Measurements from ENCODE around the gene PGF. TPM values are rescaled to one million over a fixed set of nuclear protein-coding genes. Genes with fewer than 3 reads are reported as not detected.

Gene PGF
- total RNA-seq, 1 experiment from 2014 or later, result 22.0 TPM

- no peak for DNase-seq (ENCODE audit: low read depth, low spot score)
- in situ Hi-C loops (cut with HindIII; ENCODE audit: low pct_unique_long_range_greater_than_20kb, low sequenced_read_pairs), result no loop called here
These were observed 40.0 kb downstream of the PGF start for GRCh38 chr14:74915426-74915825.

GRCh38 chr14:74913986-74914573 is 41.3 kb downstream of the PGF start:
- in situ Hi-C loops (cut with HindIII; ENCODE audit: low pct_unique_long_range_greater_than_20kb, low sequenced_read_pairs), result no loop called here
- DNase-seq (ENCODE audit: low read depth, low spot score), result peak; percentile 83

DNA sequence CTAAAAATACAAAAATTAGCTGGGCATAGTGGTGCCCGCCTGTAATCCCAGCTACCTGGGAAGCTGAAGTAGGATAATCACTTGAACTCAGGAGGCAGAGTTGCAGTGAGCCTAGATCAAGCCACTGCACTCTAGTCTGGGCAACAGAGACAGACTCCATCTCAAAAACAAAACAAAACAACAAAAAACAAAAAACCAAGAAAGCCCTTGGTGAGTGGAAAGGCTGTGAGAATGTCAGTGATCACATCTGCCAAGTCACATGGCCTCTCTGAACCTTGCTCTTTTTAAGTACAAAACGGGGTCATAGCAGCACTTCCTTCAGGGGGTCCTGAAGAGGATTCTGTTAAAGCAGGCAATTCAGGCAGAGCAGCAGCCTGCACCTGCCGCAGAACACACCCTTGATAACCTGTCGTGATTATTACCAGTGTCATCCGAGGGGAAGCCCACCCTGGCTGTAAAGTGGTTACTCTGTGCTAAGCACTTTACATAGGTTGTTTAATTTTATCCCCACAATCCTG is 41.9 kb downstream of the PGF start:
- DNase-seq (ENCODE audit: low read depth, low spot score), result no peak
- in situ Hi-C loops (cut with HindIII; ENCODE audit: low pct_unique_long_range_greater_than_20kb, low sequenced_read_pairs), result no loop called here

DNA sequence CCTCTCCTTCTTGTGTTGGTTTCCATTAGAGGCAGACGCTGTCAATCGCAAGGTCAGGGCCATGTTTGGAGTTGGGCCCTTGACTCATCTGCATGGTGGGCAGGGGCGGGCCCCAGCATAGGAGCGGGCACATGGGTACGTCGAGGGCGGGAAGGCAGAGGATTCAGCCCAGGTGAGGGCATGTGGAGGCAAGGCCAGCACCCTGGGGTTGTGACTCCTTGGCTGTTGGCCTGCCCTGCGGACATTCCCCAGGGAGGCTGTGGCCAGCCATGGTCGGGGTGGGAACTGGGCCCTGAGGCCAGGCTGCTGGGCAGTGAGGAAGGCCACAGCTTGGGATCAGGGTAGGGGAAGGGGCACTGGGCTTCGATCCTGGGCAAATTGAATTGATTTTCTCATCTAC is 42.6 kb downstream of the PGF start:
- no peak for DNase-seq (ENCODE audit: low read depth, low spot score)
- in situ Hi-C loops (cut with HindIII; ENCODE audit: low pct_unique_long_range_greater_than_20kb, low sequenced_read_pairs), result no loop called here

GRCh38 chr14:74912111-74912510 is 43.3 kb downstream of the PGF start:
- no peak for DNase-seq (ENCODE audit: low read depth, low spot score)
- in situ Hi-C loops (cut with HindIII; ENCODE audit: low pct_unique_long_range_greater_than_20kb, low sequenced_read_pairs), result no loop called here

- in situ Hi-C loops (cut with HindIII; ENCODE audit: low pct_unique_long_range_greater_than_20kb, low sequenced_read_pairs), result no loop called here
- no peak for DNase-seq (ENCODE audit: low read depth, low spot score)
These were observed 43.7 kb downstream of the PGF start for GRCh38 chr14:74911704-74912103.

- no peak for DNase-seq (ENCODE audit: low read depth, low spot score)
- in situ Hi-C loops (cut with HindIII; ENCODE audit: low pct_unique_long_range_greater_than_20kb, low sequenced_read_pairs), result no loop called here
These were observed 44.2 kb downstream of the PGF start for GRCh38 chr14:74911221-74911620.

- in situ Hi-C loops (cut with HindIII; ENCODE audit: low pct_unique_long_range_greater_than_20kb, low sequenced_read_pairs), result no loop called here
- DNase-seq (ENCODE audit: low read depth, low spot score), result peak; percentile 10
These were observed 44.8 kb downstream of the PGF start for GRCh38 chr14:74910556-74910955.

- in situ Hi-C loops (cut with HindIII; ENCODE audit: low pct_unique_long_range_greater_than_20kb, low sequenced_read_pairs), result no loop called here
- no peak for DNase-seq (ENCODE audit: low read depth, low spot score)
These were observed 45.5 kb downstream of the PGF start for GRCh38 chr14:74909911-74910310.

GRCh38 chr14:74909501-74909900 is 45.9 kb downstream of the PGF start:
- no peak for DNase-seq (ENCODE audit: low read depth, low spot score)
- in situ Hi-C loops (cut with HindIII; ENCODE audit: low pct_unique_long_range_greater_than_20kb, low sequenced_read_pairs), result no loop called here

GRCh38 chr14:74908861-74909341 is 46.5 kb downstream of the PGF start:
- in situ Hi-C loops (cut with HindIII; ENCODE audit: low pct_unique_long_range_greater_than_20kb, low sequenced_read_pairs), result no loop called here
- no peak for DNase-seq (ENCODE audit: low read depth, low spot score)

DNA sequence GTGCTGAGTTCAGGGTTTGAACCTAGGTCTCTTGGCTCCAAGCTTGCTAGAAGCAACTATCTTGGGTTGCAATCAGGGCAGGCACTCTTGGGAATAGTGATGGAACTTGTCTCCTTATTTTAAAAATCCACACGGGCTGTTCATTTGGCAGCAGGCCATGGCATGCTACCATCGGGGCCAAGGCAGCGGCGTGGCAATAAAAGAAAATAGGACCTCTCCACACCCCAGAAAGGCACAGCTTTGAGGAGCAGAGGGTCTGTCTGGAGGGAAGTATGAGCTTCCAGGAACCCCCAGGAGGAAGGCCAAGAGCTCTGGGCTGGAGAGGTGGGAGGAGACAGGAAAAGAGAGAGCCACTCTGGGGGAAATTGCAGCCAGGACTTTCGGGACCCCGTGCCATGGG is 47.7 kb downstream of the PGF start:
- in situ Hi-C loops (cut with HindIII; ENCODE audit: low pct_unique_long_range_greater_than_20kb, low sequenced_read_pairs), result no loop called here
- no peak for DNase-seq (ENCODE audit: low read depth, low spot score)

GRCh38 chr14:74906925-74907521 is 48.4 kb downstream of the PGF start:
- no peak for DNase-seq (ENCODE audit: low read depth, low spot score)
- in situ Hi-C loops (cut with HindIII; ENCODE audit: low pct_unique_long_range_greater_than_20kb, low sequenced_read_pairs), result no loop called here

GRCh38 chr14:74905595-74906142 is 49.7 kb downstream of the PGF start:
- in situ Hi-C loops (cut with HindIII; ENCODE audit: low pct_unique_long_range_greater_than_20kb, low sequenced_read_pairs), result no loop called here
- DNase-seq (ENCODE audit: low read depth, low spot score), result peak; percentile 59

GRCh38 chr14:74904635-74905503 is 50.5 kb downstream of the PGF start:
- no peak for DNase-seq (ENCODE audit: low read depth, low spot score)
- in situ Hi-C loops (cut with HindIII; ENCODE audit: low pct_unique_long_range_greater_than_20kb, low sequenced_read_pairs), result no loop called here

DNA sequence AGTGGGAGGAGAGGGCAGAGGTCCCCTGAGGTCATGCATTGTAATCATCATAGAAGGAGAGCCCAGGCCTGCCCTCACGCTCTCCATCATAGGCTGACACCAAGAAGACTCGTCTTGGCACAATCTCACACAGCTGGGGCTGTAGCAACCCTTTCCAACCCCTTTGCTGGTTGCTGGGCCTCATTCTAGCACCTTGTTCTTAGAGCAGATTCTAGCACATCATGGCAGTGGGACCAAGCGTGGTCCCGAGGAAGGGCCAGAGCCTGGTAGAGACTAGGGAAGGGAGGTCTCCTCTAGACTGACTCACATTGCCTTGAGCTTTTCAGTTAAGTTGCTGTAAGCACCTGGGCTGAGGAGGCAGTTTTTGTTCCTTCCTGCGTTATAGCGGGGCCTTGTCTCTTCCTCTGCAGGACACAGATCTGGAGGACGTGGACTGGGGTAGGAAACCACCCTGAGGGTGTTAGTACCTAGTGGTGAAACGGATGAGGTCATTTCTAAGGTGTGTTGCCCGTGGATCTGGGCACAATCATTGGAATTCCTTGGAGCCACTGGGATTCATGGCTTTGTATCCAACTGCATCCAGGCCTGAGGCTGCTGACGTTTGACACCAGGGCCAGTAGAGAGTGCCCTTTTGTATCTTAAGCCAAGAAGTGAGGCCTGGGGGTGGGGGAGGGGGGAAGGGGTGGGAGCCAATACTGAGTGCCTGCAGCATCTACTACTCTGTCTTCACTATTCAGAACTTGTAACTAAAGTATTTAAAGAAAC is 52.3 kb downstream of the PGF start:
- in situ Hi-C loops (cut with HindIII; ENCODE audit: low pct_unique_long_range_greater_than_20kb, low sequenced_read_pairs), result no loop called here
- peak; percentile 34 for DNase-seq (ENCODE audit: low read depth, low spot score)

DNA sequence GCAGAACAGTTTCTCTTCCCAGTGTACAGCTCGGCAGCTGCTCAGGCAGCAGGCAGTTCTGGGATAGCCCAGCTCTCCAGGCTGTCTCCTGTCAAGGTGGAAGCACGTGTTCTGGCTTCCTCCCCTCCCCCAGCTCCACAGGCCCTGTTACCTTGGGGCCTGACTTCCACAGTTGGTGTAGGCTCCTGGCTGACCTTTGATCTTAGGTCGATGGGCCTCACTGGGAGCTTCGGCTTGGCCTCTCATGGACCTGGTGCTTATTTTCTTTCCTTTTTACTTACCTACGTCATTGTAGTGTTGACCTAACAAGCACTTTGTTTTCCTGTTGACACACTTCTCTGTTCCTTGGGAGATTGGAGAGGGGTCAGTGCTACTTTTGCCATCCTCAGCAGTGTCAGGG is 56.7 kb downstream of the PGF start:
- in situ Hi-C loops (cut with HindIII; ENCODE audit: low pct_unique_long_range_greater_than_20kb, low sequenced_read_pairs), result no loop called here
- no peak for DNase-seq (ENCODE audit: low read depth, low spot score)

GRCh38 chr14:74898083-74898482 is 57.3 kb downstream of the PGF start:
- DNase-seq (ENCODE audit: low read depth, low spot score), result no peak
- in situ Hi-C loops (cut with HindIII; ENCODE audit: low pct_unique_long_range_greater_than_20kb, low sequenced_read_pairs), result no loop called here

Measured in SK-MEL-5 (cell line).